HG02840 (cell line): ENCODE measurements around the gene SCAF8.
"Not testable (repeated sequence)": the region's sequence is repeated elsewhere in the genome, so short reads cannot be mapped to it uniquely, and the experiment has no call there.

Experiments
- ATAC-seq: cut with Tn5 transposase; IDR thresholded peaks from one replicate; pipeline ENCODE4 v1.9.1; 2021; ENCODE audit warnings: mild to moderate bottlenecking, moderate library complexity, moderate number of reproducible peaks; ENCODE audit not compliant: unreplicated experiment, low FRiP score

SCAF8 gene

GRCh38 chr6:154768280-154768679 is 35.1 kb downstream of the SCAF8 start:
- no peak for ATAC-seq

- ATAC-seq: peak; percentile 95
These were observed 40.4 kb downstream of the SCAF8 start for GRCh38 chr6:154773610-154774089.

GRCh38 chr6:154779157-154779556 is 45.9 kb downstream of the SCAF8 start:
- not testable (repeated sequence) for ATAC-seq

- no peak for ATAC-seq
These were observed 49.0 kb downstream of the SCAF8 start for GRCh38 chr6:154782193-154782592.

- ATAC-seq: no peak
These were observed 50.0 kb downstream of the SCAF8 start for GRCh38 chr6:154783229-154783628.

GRCh38 chr6:154785075-154785474 is 51.9 kb downstream of the SCAF8 start:
- no peak for ATAC-seq

- ATAC-seq: no peak
These were observed 53.1 kb downstream of the SCAF8 start for GRCh38 chr6:154786144-154786868.

- ATAC-seq: no peak
These were observed 58.5 kb downstream of the SCAF8 start for GRCh38 chr6:154791556-154792317.

GRCh38 chr6:154792325-154792724 is 59.1 kb downstream of the SCAF8 start:
- ATAC-seq: no peak

- no peak for ATAC-seq
These were observed 59.5 kb downstream of the SCAF8 start for GRCh38 chr6:154792761-154793160.

- ATAC-seq: no peak
These were observed 63.3 kb downstream of the SCAF8 start for GRCh38 chr6:154796484-154796883.

- no peak for ATAC-seq
These were observed 64.6 kb downstream of the SCAF8 start for GRCh38 chr6:154797857-154798256.

GRCh38 chr6:154800338-154800737 is 67.1 kb downstream of the SCAF8 start:
- no peak for ATAC-seq

- ATAC-seq: no peak
These were observed 72.2 kb downstream of the SCAF8 start for GRCh38 chr6:154805288-154805911.

GRCh38 chr6:154806804-154807203 is 73.6 kb downstream of the SCAF8 start:
- no peak for ATAC-seq

GRCh38 chr6:154811663-154812062 is 78.4 kb downstream of the SCAF8 start:
- not testable (repeated sequence) for ATAC-seq

GRCh38 chr6:154814063-154814462 is 80.8 kb downstream of the SCAF8 start:
- no peak for ATAC-seq

GRCh38 chr6:154815938-154816820 is 83.0 kb downstream of the SCAF8 start:
- no peak for ATAC-seq

- no peak for ATAC-seq
These were observed 87.9 kb downstream of the SCAF8 start for GRCh38 chr6:154821099-154821498.

- ATAC-seq: no peak
These were observed 88.4 kb downstream of the SCAF8 start for GRCh38 chr6:154821638-154822037.
